H1 (cell line): ENCODE measurements around the gene FRY. TPM values are rescaled to one million over a fixed set of nuclear protein-coding genes. Genes with fewer than 3 reads are reported as not detected.

Experiments used
- BCL11A ChIP-seq, 2 experiments: IDR thresholded peaks; one replicate each; pipeline ENCODE4 v1.6.1; 2011; ENCODE audit warnings: low read depth in 2 of 2, low read length in 2 of 2, mild to moderate bottlenecking in 2 of 2
- KDM1A ChIP-seq: fragments of 200-600, 300-600 bp; sonication (generic); IDR thresholded peaks from 2 replicates; pipeline ENCODE4 v1.7.1; 2016; ENCODE audit warnings: mild to moderate bottlenecking, low read length, borderline replicate concordance
- POLR2AphosphoS5 ChIP-seq: IDR thresholded peaks from 2 replicates; pipeline ENCODE4 v1.6.1; 2011; ENCODE audit warnings: low read depth, low read length
- polyA plus RNA-seq, 7 experiments: library from polyadenylated mRNA; depleted of rRNA in 3 of 7; stranded (reverse) in 5 of 7; unstranded in 2 of 7; fragments of >200 nt in 5 of 7; fragments of 200-250 nt in 2 of 7; gene quantifications; 1 replicate in 5 of 7; 2 replicates in 1 of 7; 4 replicates in 1 of 7; pipeline versions ENCODE4 v1.2.1 to v1.2.3, GENCODE V29; 2011 to 2013; ENCODE audit warnings: missing spikeins in 2 of 7, mixed read lengths in 2 of 7
- total RNA-seq: library from RNA; stranded (reverse); fragmentation: NEBNext Ultra II Directional; extraction: Animal tissue kit (Norgen Biotek cat#: 25700); gene quantifications from 2 replicates; pipeline ENCODE4 v1.2.1, GENCODE V29; 2021
- TF ChIP-seq, protein P1 (sequence below): IDR thresholded peaks from 2 replicates; pipeline ENCODE4 v1.6.1; 2012; ENCODE audit warnings: inconsistent platforms

The FRY gene
- total and polyA plus RNA-seq, 2 of the 8 experiments (the other 6 are each of a cell fraction or from before 2014, with no cell fraction given) = 4.3 to 9.2 TPM

DNA sequence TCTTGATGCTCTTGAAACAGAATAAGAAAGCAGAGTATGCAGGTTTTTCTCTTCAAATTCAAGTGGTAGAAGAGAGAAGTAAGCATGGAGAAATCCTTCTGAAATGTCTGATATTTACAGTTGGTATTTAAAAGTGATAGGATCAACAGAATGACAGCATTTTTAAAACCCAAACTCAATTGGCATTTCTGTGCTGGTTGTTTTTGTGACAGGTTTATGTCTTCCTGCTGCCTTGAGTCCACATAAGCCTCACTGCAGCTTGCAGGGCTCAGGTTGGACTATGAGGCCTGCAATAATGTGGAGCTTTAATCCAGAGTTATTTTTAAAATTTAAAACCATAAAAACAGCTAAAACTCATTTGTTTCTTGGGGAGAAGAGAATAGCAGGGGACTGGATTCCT is 178.5 kb downstream of the FRY start (continued):
- no peak for TF ChIP-seq KDM1A
- TF ChIP-seq POLR2AphosphoS5 = no peak
- TF ChIP-seq BCL11A (IDR thresholded peaks at IDR 0.05; ENCODE audit: low read depth in 2 of 2, low read length in 2 of 2) = no peak
- TF ChIP-seq, protein P1, sequence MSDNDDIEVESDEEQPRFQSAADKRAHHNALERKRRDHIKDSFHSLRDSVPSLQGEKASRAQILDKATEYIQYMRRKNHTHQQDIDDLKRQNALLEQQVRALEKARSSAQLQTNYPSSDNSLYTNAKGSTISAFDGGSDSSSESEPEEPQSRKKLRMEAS = no peak
